Measurements from ENCODE around the gene MEF2A.

The MEF2A gene

DNA sequence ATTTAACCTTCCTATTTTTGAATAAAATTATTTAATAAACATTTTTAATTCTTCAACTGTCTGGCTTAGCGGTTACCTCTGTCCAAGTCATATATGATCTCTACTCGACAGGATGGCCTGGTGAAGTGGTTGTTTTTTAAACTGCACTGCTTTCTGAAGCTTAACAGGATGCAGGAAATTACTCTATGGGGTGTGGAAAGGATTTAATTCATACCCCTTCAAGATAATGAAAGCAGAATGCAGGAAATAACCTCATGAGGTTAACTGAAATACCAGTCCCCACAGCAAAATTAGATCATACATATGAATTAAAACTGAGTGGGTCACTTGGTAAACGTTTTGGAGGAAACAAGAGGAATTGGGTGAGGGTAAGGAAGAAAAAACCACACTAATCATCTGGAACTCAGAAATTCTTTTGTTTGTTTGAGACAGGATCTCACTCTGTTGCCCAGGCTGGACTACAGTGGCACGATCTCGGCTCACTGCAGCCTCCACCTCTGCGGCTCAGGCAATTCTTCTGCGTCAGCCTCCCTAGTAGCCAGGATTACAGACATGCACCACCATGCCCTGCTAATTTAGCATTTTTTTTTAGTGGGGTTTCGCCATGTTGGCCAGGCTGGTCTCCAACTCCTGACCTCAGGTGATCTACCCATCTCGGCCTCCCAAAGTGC lies 117.4 kb downstream of the MEF2A start:
- no peak for DNase-seq (ENCODE audit: low read depth, low spot score)
- H3K27ac ChIP-seq, result peak overlapping the region; percentile 54

DNA sequence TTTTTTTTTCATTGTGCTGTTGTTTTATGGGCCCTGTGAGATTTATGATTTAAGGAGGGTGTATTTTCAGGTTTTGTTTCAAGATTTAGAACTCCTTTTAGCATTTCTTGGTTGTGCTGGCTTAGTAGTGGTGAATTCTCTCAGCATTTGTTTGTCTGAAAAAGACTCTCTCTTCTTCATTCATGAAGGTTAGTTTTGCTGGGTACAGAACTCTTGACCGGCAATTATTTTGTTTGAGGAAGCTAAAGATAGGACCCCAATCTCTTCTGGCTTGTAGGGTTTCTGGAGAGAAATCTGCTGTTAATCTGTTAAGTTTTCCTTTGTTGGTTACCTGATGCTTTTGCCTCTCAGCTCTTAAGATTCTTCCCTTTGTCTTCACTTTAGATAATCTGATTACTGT lies 120.5 kb downstream of the MEF2A start:
- H3K27ac ChIP-seq, result no peak overlapping the region
- no peak for DNase-seq (ENCODE audit: low read depth, low spot score)

- H3K27ac ChIP-seq, result no peak overlapping the region
- no peak for DNase-seq (ENCODE audit: low read depth, low spot score)
Observed at GRCh38 chr15:99692825-99693224, 127.0 kb downstream of the MEF2A start.

DNA sequence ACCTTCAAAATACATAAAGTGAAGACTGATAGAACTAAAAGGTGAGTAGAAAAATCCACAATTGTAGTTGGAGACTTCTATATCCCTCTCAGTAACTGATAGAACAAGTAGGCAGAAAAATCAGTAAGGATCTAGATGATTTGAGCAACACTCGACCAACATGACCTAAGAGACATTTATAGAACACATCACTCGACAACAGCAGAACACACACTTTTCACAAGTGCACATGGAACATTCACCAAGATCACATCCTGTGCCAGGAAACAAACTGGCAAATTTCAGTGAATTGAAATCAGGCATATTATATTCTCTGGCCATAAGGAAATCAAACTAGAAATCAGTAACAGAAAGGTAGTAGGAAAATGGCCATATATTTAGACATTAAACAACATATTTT lies 130.3 kb downstream of the MEF2A start:
- DNase-seq (ENCODE audit: low read depth, low spot score), result no peak
- H3K27ac ChIP-seq, result no peak overlapping the region

DNA sequence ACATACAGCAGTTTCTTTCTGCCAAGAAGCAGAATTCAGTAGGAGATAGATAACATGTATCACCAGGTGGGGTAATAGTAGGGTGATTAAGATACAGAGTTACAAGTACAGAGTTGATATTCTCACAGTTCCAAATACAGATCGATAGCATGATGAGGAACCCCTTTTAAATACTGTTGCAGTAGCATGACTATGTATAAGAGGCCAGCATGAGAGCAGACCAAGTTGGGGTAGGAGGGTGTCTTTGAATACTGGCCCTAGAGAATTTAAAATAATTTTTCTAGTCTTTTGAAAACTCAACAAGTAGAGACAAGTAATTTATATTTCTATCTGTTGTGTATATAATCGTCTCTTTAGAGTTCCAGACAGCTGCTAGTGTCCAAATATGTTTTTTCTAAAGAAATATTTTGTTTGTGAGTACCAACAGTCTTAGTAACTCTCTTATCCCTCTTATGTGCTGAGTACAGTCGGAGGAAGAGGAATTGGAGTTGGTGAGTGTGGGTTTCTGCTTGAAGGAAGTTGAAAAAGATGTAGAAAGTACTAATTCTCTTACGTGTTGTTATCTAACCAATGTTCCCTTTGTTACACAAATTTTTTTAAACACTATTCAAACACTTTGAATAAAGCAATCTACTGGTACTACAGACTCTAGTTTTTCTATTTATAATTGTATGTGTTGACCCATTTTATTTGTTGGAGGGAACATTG lies 137.3 kb downstream of the MEF2A start:
- peak overlapping the region; percentile 83 for H3K27ac ChIP-seq
- DNase-seq (ENCODE audit: low read depth, low spot score), result no peak

DNA sequence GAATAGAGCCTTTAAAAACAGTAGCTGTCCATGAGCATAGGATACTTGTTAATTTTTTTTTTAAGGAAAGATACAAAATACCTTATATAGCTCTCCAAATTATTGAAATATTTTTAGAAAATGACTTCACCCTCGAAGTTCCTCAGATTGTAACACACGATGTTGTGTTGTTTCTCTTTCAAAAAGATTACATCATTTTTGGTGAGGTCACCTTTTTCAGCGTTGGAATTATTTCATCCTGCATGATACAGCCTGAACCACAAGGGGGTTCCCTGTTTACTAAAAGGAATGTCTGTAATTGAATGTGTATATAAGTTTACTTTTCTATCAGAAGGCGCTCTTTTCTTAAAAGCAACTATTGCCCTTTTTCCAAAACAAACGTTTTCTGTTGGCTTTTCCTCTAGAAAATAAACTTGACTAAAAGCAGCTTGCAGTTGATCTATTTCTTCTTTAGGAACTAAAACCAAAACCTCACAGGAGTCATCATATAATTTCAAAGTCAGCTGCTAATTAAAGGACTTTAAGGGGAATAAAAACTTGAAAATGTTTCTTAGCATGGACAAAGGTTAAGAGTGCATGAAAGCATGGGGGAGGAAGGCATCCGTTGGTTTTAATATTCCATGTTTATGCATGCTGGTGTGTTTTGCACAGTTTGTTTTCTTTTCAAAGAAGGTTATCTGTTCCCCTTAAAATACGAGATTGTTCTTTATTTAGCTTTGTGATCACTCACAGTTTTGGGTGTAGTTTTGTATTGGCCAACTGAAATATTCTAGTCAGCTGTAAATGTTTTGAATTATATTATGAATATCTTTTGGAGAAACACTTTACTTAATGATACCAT lies 138.0 kb downstream of the MEF2A start:
- H3K27ac ChIP-seq, result peak overlapping the region; percentile 83
- no peak for DNase-seq (ENCODE audit: low read depth, low spot score)

- peak; percentile 45 for DNase-seq (ENCODE audit: low read depth, low spot score)
- peak overlapping the region; percentile 83 for H3K27ac ChIP-seq
Observed at GRCh38 chr15:99704444-99704838, 138.7 kb downstream of the MEF2A start.

- DNase-seq (ENCODE audit: low read depth, low spot score), result no peak
- H3K27ac ChIP-seq, result peak overlapping the region; percentile 71
Observed at GRCh38 chr15:99706557-99707303, 140.9 kb downstream of the MEF2A start.

GRCh38 chr15:99707473-99708270 lies 141.9 kb downstream of the MEF2A start:
- peak overlapping the region; percentile 71 for H3K27ac ChIP-seq
- DNase-seq (ENCODE audit: low read depth, low spot score), result peak; percentile 26

GRCh38 chr15:99708563-99708962 lies 142.8 kb downstream of the MEF2A start:
- peak; percentile 75 for DNase-seq (ENCODE audit: low read depth, low spot score)
- H3K27ac ChIP-seq, result peak overlapping the region; percentile 71

- DNase-seq (ENCODE audit: low read depth, low spot score), result no peak
- peak overlapping the region; percentile 71 for H3K27ac ChIP-seq
Observed at GRCh38 chr15:99709243-99709986, 143.6 kb downstream of the MEF2A start.

GRCh38 chr15:99711625-99712024 lies 145.8 kb downstream of the MEF2A start:
- H3K27ac ChIP-seq, result no peak overlapping the region
- DNase-seq (ENCODE audit: low read depth, low spot score), result no peak

- H3K27ac ChIP-seq, result no peak overlapping the region
- no peak for DNase-seq (ENCODE audit: low read depth, low spot score)
Observed at GRCh38 chr15:99712415-99712814, 146.6 kb downstream of the MEF2A start.

- no peak for DNase-seq (ENCODE audit: low read depth, low spot score)
- H3K27ac ChIP-seq, result no peak overlapping the region
Observed at GRCh38 chr15:99716540-99717095, 150.8 kb downstream of the MEF2A start.

GRCh38 chr15:99717161-99718009 lies 151.6 kb downstream of the MEF2A start:
- DNase-seq (ENCODE audit: low read depth, low spot score), result no peak
- H3K27ac ChIP-seq, result no peak overlapping the region

DNA sequence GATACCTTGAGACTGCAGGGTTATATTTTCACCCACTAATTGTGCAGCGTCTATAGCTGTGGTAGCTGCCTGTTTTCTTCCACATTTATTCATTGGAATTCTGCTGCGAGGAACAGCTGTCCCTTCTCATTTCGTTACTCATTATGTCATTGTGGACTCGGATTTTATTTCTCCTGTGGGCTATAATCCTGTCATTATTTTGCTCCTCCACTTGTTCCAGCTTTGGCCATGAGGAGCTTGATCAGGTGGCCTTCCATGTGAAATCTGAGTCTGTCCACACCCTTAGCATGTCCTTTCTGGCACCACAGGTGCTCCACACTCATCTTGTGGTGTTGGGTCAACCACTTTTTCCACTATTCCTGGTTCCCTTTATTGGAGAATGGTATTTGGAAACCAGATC lies 152.6 kb downstream of the MEF2A start:
- DNase-seq (ENCODE audit: low read depth, low spot score), result no peak
- no peak overlapping the region for H3K27ac ChIP-seq

GRCh38 chr15:99719096-99719541 lies 153.3 kb downstream of the MEF2A start:
- no peak overlapping the region for H3K27ac ChIP-seq
- no peak for DNase-seq (ENCODE audit: low read depth, low spot score)

- DNase-seq (ENCODE audit: low read depth, low spot score), result no peak
Observed at GRCh38 chr15:99720533-99720932, 154.7 kb downstream of the MEF2A start.

More at GRCh38 chr15:99720533-99720932, 154.7 kb downstream of the MEF2A start:
- H3K27ac ChIP-seq, result no peak overlapping the region
